ENCODE results near the gene NUCB1.

- TF ChIP-seq, protein P1, sequence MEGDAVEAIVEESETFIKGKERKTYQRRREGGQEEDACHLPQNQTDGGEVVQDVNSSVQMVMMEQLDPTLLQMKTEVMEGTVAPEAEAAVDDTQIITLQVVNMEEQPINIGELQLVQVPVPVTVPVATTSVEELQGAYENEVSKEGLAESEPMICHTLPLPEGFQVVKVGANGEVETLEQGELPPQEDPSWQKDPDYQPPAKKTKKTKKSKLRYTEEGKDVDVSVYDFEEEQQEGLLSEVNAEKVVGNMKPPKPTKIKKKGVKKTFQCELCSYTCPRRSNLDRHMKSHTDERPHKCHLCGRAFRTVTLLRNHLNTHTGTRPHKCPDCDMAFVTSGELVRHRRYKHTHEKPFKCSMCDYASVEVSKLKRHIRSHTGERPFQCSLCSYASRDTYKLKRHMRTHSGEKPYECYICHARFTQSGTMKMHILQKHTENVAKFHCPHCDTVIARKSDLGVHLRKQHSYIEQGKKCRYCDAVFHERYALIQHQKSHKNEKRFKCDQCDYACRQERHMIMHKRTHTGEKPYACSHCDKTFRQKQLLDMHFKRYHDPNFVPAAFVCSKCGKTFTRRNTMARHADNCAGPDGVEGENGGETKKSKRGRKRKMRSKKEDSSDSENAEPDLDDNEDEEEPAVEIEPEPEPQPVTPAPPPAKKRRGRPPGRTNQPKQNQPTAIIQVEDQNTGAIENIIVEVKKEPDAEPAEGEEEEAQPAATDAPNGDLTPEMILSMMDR (IDR thresholded peaks at IDR 0.05 in 4 of 5, conservative IDR thresholded peaks at IDR 0.05 in 1 of 5), result no peak
- no peak for TF ChIP-seq POLR2A (IDR thresholded peaks at IDR 0.05)
These were observed 65.9 kb downstream of the NUCB1 start for GRCh38 chr19:48965806-48966540.
